Cardiac fibroblast (primary cell): ENCODE data around the gene CDYL2.
A peak's percentile ranks its signal among the peaks of the same experiment; 100 is the strongest.
"Not testable (repeated sequence)": the region's sequence is repeated elsewhere in the genome, so short reads cannot be mapped to it uniquely, and the experiment has no call there.

Experiments
- DNase-seq, 2 donors: peaks; one replicate each; pipeline versions ENCODE4 v3.0.0 to v3.0.0-alpha.2; 2010; ENCODE audit warnings: low read depth in 2 of 2
- H3K4me3 ChIP-seq, 2 donors: replicated peaks in 1 of 2; 1 replicate in 1 of 2; 2 replicates in 1 of 2; pipeline ENCODE4 v1.5.1; 2011; ENCODE audit warnings: low read depth in 2 of 2, low read length in 2 of 2, mild to moderate bottlenecking in 2 of 2, moderate library complexity in 1 of 2
- TF ChIP-seq, protein P1 (sequence below): IDR thresholded peaks from one replicate; pipeline ENCODE4 v1.5.1; 2011; ENCODE audit warnings: low read depth, mild to moderate bottlenecking, low read length, inconsistent platforms

The CDYL2 gene

DNA sequence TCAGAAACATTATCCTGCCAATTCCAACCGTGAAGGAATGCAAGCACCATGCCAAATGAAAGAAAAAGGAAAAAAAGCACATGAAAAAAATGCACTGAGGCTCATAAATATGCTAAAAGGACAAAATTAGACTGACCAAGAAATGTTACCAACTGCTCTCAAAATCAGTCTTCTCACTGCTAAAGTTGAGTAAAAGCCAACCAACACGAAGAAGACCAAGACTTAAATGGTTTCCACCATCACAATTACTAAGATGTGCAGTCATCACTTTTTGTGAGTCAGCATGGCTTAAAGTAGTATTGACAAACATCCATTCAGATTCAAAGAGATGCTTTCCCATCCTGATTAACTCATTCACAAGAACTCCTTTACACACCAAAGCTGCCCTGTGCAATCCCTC lies 16.4 kb downstream of the CDYL2 start:
- no peak overlapping the region for H3K4me3 ChIP-seq
- TF ChIP-seq, protein P1, sequence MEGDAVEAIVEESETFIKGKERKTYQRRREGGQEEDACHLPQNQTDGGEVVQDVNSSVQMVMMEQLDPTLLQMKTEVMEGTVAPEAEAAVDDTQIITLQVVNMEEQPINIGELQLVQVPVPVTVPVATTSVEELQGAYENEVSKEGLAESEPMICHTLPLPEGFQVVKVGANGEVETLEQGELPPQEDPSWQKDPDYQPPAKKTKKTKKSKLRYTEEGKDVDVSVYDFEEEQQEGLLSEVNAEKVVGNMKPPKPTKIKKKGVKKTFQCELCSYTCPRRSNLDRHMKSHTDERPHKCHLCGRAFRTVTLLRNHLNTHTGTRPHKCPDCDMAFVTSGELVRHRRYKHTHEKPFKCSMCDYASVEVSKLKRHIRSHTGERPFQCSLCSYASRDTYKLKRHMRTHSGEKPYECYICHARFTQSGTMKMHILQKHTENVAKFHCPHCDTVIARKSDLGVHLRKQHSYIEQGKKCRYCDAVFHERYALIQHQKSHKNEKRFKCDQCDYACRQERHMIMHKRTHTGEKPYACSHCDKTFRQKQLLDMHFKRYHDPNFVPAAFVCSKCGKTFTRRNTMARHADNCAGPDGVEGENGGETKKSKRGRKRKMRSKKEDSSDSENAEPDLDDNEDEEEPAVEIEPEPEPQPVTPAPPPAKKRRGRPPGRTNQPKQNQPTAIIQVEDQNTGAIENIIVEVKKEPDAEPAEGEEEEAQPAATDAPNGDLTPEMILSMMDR = no peak
- peak in 1 of 2 donors; percentile 51 for DNase-seq

DNA sequence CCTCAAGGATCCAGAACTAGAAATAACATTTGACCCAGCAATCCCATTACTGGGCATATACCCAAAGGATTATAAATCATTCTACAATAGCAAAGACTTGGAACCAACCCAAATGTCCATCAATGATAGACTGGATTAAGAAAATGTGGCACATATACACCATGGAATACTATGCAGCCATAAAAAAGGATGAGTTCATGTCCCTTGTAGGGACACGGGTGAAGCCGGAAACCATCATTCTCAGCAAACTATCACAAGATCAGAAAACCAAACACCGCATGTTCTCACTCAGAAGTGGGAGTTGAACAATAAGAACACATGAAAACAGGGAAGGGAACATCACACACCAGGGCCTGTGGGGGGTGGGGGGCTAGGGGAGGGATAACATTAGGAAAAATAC lies 17.8 kb downstream of the CDYL2 start:
- not testable (repeated sequence) for H3K4me3 ChIP-seq, DNase-seq

DNA sequence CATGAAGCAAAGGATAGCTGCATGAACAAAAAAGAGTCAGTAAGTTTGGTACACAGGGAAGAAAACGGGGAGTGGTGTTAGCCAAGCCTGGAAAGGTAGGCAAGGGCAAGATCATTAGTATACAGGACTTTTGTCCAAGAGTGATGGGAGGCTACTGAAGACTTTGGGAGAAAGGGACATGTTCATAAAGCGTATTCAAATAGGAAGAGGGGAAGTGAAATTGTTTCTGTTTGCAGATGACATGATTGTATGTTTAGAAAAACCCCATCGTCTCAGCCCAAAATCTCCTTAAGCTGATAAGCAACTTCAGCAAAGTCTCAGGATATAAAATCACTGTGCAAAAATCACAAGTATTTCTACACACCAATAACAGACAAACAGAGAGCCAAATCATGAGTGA lies 19.4 kb downstream of the CDYL2 start:
- TF ChIP-seq, protein P1 = no peak
- H3K4me3 ChIP-seq = no peak overlapping the region
- DNase-seq = no peak

DNA sequence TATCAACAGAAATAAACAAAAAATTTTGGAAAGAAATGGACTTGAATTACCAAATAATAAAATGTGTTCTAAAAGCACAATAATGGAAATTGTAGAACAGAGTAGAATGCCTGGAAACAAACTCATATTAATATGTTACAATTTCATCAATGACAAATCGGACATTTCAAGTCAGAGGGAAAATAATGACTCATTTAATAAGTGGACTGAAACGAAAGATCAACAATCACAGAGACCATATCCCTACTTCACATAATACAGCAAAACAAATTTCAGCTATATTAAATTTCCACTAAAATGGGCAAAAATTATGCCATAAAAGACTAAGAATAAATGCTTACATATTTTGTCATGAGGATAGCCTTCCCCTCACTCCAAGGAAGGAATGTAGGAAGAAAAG lies 25.7 kb downstream of the CDYL2 start:
- TF ChIP-seq, protein P1 = no peak
- DNase-seq = peak in 1 of 2 donors; percentile 32
- no peak overlapping the region for H3K4me3 ChIP-seq

DNA sequence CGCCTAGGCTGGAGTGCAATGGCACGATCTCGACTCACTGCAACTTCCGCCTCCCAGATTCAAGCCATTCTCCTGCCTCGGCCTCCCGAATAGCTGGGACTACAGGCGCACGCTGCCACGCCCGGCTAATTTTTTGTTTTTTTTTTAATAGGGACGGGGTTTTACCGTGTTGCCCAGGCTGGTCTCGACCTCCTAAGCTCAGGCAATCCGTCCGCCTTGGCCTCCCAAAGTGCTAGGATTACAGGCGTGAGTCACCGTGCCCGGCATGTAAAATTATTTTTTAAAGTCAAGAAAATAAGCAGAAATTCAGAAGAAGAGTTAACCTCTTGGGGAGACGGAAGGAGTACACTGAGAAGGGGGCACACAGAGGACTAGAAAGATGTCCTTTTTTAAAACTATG lies 27.5 kb downstream of the CDYL2 start:
- no peak overlapping the region for H3K4me3 ChIP-seq
- TF ChIP-seq, protein P1 = no peak
- DNase-seq = peak in 1 of 2 donors; percentile 6

DNA sequence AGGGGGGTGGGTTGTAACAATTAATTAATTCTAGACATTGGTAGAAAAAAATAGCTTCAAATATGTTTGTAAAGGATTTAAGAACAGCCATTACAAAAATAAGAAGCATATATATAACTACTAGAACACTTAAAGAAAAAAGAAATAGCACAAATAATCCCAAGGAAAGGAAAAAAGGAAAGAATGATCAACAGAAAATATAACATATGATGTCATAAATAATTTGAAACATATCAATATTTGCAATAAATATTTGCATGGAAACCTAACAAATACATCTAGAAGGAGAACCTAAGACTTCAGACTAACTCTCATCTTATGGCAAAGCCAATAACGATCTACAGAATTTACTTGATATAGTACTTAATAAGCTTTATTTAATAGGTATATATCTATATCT lies 28.9 kb downstream of the CDYL2 start:
- DNase-seq = no peak
- TF ChIP-seq, protein P1 = no peak
- no peak overlapping the region for H3K4me3 ChIP-seq

DNA sequence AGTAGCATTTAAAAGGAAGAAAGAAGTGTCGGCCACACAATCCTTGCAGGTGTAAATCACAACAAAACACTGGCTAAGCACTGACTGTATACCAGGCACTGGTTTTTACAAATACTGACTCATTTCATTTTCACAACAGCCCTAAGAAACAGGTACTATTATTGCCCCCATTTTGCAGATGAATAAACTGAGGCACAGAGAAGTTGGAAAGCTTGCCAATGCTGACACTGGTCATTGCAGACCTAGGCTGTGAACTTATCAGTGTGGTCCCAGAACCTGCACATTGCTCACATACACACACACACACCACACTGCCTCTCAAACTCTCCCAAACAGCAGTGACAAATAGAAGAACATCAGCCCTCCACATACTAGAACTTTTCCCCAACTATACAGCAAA lies 37.6 kb downstream of the CDYL2 start:
- no peak overlapping the region for H3K4me3 ChIP-seq
- DNase-seq = no peak
- TF ChIP-seq, protein P1 = no peak
